K562 (cell line): ENCODE data around the gene EIF2S3B. TPM values are rescaled to one million over a fixed set of nuclear protein-coding genes. Genes with fewer than 3 reads are reported as not detected.

ENCODE experiments used
- ATAC-seq: fragments of 200-7000 bp; cut with Tn5 transposase; 3 replicates; pipeline ENCODE4 v1.9.1; 2020; ENCODE audit warnings: moderate library complexity
- BruUV-seq: library from RNA; stranded (reverse); fragments of 400-500 nt; replicated peaks from 2 replicates; lab custom pipeline; 2021; lab: Mats Ljungman, UMichigan
- CTCF ChIA-PET: fragments of 300-600 bp; formaldehyde crosslinking; extraction: SDS; loops from one replicate; lab custom pipeline; 2021; ENCODE audit warnings: low intra/inter-chr PET ratio; lab: Yijun Ruan, JAX
- POLR2A ChIA-PET: fragments of 300-600, 350-650 bp; sonication (Branson Sonifier 250); formaldehyde crosslinking; extraction: SDS; loops from one replicate; lab custom pipeline; 2021; ENCODE audit warnings: antibody characterized with exemption, inconsistent platforms; lab: Yijun Ruan, JAX
- DNase-seq, 4 experiments: peaks; one replicate each; pipeline versions ENCODE4 v3.0.0 to v3.0.0-alpha.2; 2011 to 2018; ENCODE audit warnings: low spot score in 3 of 4, mixed read lengths in 3 of 4; ENCODE audit errors: extremely low read depth in 1 of 4
- FAIRE-seq: peaks from 2 replicates; lab custom pipeline; 2011; peaks lifted over from hg19 to GRCh38; lab: Jason Lieb, UNC
- H2AFZ ChIP-seq: 2 replicates; pipeline ENCODE4 v1.6.0; 2011; ENCODE audit warnings: low read depth, low read length, control low read depth, inconsistent platforms
- H3K27ac ChIP-seq: fragments of 200-600 bp; 3 replicates; pipeline ENCODE4 v1.8.0; 2011; ENCODE audit warnings: low read depth, mild to moderate bottlenecking, control low read depth, inconsistent platforms, low read length, moderate library complexity, mixed read lengths; ENCODE audit errors: extremely low read depth
- H3K27me3 ChIP-seq, 2 experiments: fragments of 300-600 bp in 1 of 2; 2 replicates in 1 of 2; 3 replicates in 1 of 2; pipeline versions ENCODE4 v1.6.0 to v1.8.0; 2011; ENCODE audit warnings: inconsistent platforms in 2 of 2, low read length in 2 of 2, mild to moderate bottlenecking in 1 of 2, mixed read lengths in 1 of 2, moderate library complexity in 1 of 2; ENCODE audit not compliant: control insufficient read depth in 2 of 2, insufficient read depth in 2 of 2
- H3K36me3 ChIP-seq: fragments of 300-600 bp; 3 replicates; pipeline ENCODE4 v1.8.0; 2011; ENCODE audit warnings: mild to moderate bottlenecking, low read length, inconsistent platforms; ENCODE audit not compliant: control insufficient read depth, insufficient read depth
- H3K4me1 ChIP-seq, 2 experiments: fragments of 200-600 bp in 1 of 2; replicated peaks in 1 of 2; 2 replicates in 1 of 2; 3 replicates in 1 of 2; pipeline versions ENCODE4 v1.5.1 to v1.8.0; 2011; ENCODE audit warnings: inconsistent platforms in 2 of 2, low read length in 2 of 2, mild to moderate bottlenecking in 1 of 2, mixed read lengths in 1 of 2, moderate library complexity in 1 of 2; ENCODE audit not compliant: control insufficient read depth in 2 of 2, insufficient read depth in 2 of 2
- H3K4me2 ChIP-seq: 2 replicates; pipeline ENCODE4 v1.6.1; 2011; ENCODE audit warnings: low read length, control low read depth, inconsistent platforms, mixed read lengths; ENCODE audit not compliant: insufficient read depth
- H3K4me3 ChIP-seq: fragments of 200-600 bp; sonication (generic), shearing (Covaris generic); 2 replicates; pipeline ENCODE4 v1.5.1; 2016; ENCODE audit warnings: control low read depth, inconsistent platforms
- H3K79me2 ChIP-seq: fragments of 200-600 bp; 3 replicates; pipeline ENCODE4 v1.8.0; 2011; ENCODE audit warnings: low read length, inconsistent platforms; ENCODE audit not compliant: control insufficient read depth, insufficient read depth
- H3K9ac ChIP-seq, 2 experiments: 2 replicates each; pipeline versions ENCODE4 v1.6.0 to v1.6.1; 2011; ENCODE audit warnings: low read depth in 2 of 2, low read length in 2 of 2, control low read depth in 1 of 2, inconsistent platforms in 1 of 2, mild to moderate bottlenecking in 1 of 2, mixed read lengths in 1 of 2; ENCODE audit not compliant: insufficient read depth in 1 of 2
- H3K9me1 ChIP-seq: one replicate; pipeline ENCODE4 v1.6.0; 2011; ENCODE audit warnings: inconsistent platforms, mild to moderate bottlenecking, low read length, moderate library complexity; ENCODE audit not compliant: control insufficient read depth, insufficient read depth
- H3K9me3 ChIP-seq: replicated peaks from 2 replicates; pipeline ENCODE4 v1.5.1; 2011; ENCODE audit warnings: low read depth, low read length, inconsistent platforms; ENCODE audit not compliant: control insufficient read depth, insufficient read depth
- H4K20me1 ChIP-seq: replicated peaks from 2 replicates; pipeline ENCODE4 v1.6.1; 2011; ENCODE audit warnings: low read length, inconsistent platforms, mixed read lengths; ENCODE audit not compliant: control insufficient read depth, insufficient read depth
- CREB3L1 ChIP-seq: fragments of 450-650 bp; IDR thresholded peaks from 2 replicates; pipeline ENCODE4 v1.6.1; 2014; ENCODE audit warnings: low read depth, mild to moderate bottlenecking, moderate library complexity, borderline replicate concordance
- CXXC5 ChIP-seq: fragments of 250-450 bp; sonication (Bioruptor Pico); IDR thresholded peaks from 2 replicates; pipeline ENCODE4 v1.8.0; 2022; ENCODE audit warnings: inconsistent platforms, mild to moderate bottlenecking, moderate library complexity
- NKRF ChIP-seq: fragments of 450-650 bp; IDR thresholded peaks from 2 replicates; pipeline ENCODE4 v1.6.1; 2016; ENCODE audit warnings: borderline replicate concordance
- POLR2H ChIP-seq: IDR thresholded peaks from 2 replicates; pipeline ENCODE4 v1.6.1; 2016; ENCODE audit warnings: missing genetic modification characterization, low read depth, mild to moderate bottlenecking, control low read depth, missing compliant biosample characterization, moderate library complexity
- PYGO2 ChIP-seq: fragments of 450-650 bp; IDR thresholded peaks from 2 replicates; pipeline ENCODE4 v1.6.1; 2016; ENCODE audit warnings: mild to moderate bottlenecking, missing genetic modification characterization, moderate library complexity, missing compliant biosample characterization
- SRSF7 ChIP-seq: fragments of 200-400 bp; formaldehyde crosslinking; optimal IDR thresholded peaks from 2 replicates; pipeline ENCODE3; 2017; ENCODE audit warnings: mild to moderate bottlenecking, low read depth, low read length
- TAF15 ChIP-seq: fragments of 200-400 bp; formaldehyde crosslinking; IDR thresholded peaks from 2 replicates; pipeline ENCODE4 v1.6.1; 2017; ENCODE audit warnings: mild to moderate bottlenecking, low read depth, low read length, moderate library complexity
- ZBTB34 ChIP-seq: fragments of 250-450 bp; sonication (Bioruptor Pico); IDR thresholded peaks from 2 replicates; pipeline ENCODE4 v1.8.0; 2021; ENCODE audit warnings: mild to moderate bottlenecking, moderate library complexity
- ZNF347 ChIP-seq: fragments of 450-650 bp; formaldehyde crosslinking; IDR thresholded peaks from 2 replicates; pipeline ENCODE4 v1.4.0; 2020; ENCODE audit warnings: low read depth, mild to moderate bottlenecking, moderate library complexity
- WGBS: fragments of 100-300 bp; shearing (Covaris generic); methylation state at CpG from one replicate; pipeline ENCODE4 v1.1.6; 2016; ENCODE audit warnings: low coverage, mixed read lengths; ENCODE audit not compliant: insufficient coverage; ENCODE audit errors: missing lambda C conversion rate; 5-methylcytosine and 5-hydroxymethylcytosine counted together
- in situ Hi-C: fragments of 300-500 bp; cut with MboI; formaldehyde crosslinking; loops from 4 replicates; pipeline ENCODE4 v1.15.0; 2018; ENCODE audit warnings: inconsistent platforms, mixed read lengths
- intact Hi-C: fragments of 100-400 bp; cut with micrococcal nuclease; formaldehyde crosslinking; loops from 2 replicates; pipeline ENCODE4 v1.14.2; 2022
- polyA plus RNA-seq, 8 experiments: library from polyadenylated mRNA; depleted of rRNA in 4 of 8; stranded (reverse) in 5 of 8; unstranded in 3 of 8; fragments of >200 nt; fragmentation: Nextera tagmentation in 2 of 8; fragmentation: Illumina TruSeq in 1 of 8; extraction: Ambion mirVana in 2 of 8; extraction: Trizol in 1 of 8; gene quantifications; 2 replicates each; pipeline versions ENCODE4 v1.2.1 to v1.2.3, GENCODE V29; 2011 to 2014; ENCODE audit warnings: inconsistent platforms in 1 of 8, missing spikeins in 1 of 8
- total RNA-seq, 7 experiments: library from RNA; depleted of rRNA in 6 of 7; stranded (reverse); fragments of >200 nt in 6 of 7; fragmentation: Illumina TruSeq in 2 of 7; extraction: Trizol in 2 of 7; gene quantifications; 2 replicates each; pipeline versions ENCODE4 v1.2.1 to v1.2.3, GENCODE V29; 2011 to 2021; ENCODE audit warnings: low replicate concordance in 1 of 7

EIF2S3B gene
- total and polyA plus RNA-seq, 9 of the 15 experiments (the other 6 are each of a cell fraction or from before 2014, with no cell fraction given), result 0.45 to 5.1 (median 2.0) TPM

- TF ChIP-seq ZBTB34 (CRISPR knock-in tag) (no peak), NKRF (no peak), CXXC5 (no peak), POLR2H (tag) (no peak), TAF15 (no peak)
These were observed 2.2 kb upstream of the EIF2S3B start (continued) for GRCh38 chr12:10503460-10503859.

DNA sequence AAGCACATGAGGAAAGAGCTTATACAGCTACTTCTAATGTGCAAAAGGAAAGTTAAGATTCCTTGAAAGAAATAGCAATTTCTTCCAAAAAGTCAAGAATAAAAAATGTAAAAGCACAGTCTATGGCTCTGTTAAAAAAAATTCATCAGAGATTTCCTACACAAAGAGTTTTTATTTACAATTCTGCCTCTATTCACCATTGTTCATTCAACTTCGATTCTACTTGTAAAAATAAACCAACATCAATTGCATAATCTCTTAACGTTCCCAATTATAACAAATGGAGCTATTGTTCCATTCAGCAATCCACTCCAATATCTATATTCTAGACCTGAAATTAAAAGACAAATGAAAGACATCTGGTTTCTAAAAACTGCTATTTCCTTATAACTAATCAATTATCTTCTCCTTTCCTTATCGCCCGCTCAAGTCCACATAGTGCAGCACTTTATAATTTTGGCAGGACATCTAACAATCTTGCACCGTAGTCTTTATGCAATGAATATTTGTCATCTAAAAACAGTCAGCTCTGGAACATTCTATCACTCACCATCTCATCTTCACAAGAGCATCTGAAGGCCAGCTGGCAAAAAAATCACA is 6.2 kb downstream of the EIF2S3B start:
- TF ChIP-seq PYGO2 (tag) (no peak), CREB3L1 (no peak), ZNF347 (CRISPR knock-in tag) (no peak), SRSF7 (no peak)
- Histone ChIP-seq H3K27ac (no peak overlapping the region), H3K79me2 (no peaks in the 10 kb centered on the region), H3K36me3 (no peaks in the 10 kb centered on the region), H4K20me1 (no peaks in the 10 kb centered on the region), H3K9me1 (no peaks in the 10 kb centered on the region), H3K9me3 (no peaks in the 10 kb centered on the region), H3K27me3 (no peaks in the 10 kb centered on the region), H3K9ac (no peak overlapping the region), H3K4me1 (no peaks in the 10 kb centered on the region), H3K4me3 (no peak overlapping the region), H2AFZ (no peak overlapping the region), H3K4me2 (no peak overlapping the region)
- ChIA-PET CTCF (no interaction called here), POLR2A (no interaction called here)
- in situ Hi-C loops (no loop called here), intact Hi-C loops (no loop called here)
- BruUV-seq, result no TSS peak
- ATAC-seq (no peak), FAIRE-seq (no peak), DNase-seq (no peak)
- 2% methylated on average over 5 of the region's 5 CpGs for WGBS
